ENCODE results near the gene ECI1. TPM values are rescaled to one million over a fixed set of nuclear protein-coding genes. Genes with fewer than 3 reads are reported as not detected.

Gene ECI1
- total and polyA plus RNA-seq, 2 of the 13 experiments (the other 11 are each of a cell fraction or from before 2014, with no cell fraction given): 82.0 to 102 TPM

DNA sequence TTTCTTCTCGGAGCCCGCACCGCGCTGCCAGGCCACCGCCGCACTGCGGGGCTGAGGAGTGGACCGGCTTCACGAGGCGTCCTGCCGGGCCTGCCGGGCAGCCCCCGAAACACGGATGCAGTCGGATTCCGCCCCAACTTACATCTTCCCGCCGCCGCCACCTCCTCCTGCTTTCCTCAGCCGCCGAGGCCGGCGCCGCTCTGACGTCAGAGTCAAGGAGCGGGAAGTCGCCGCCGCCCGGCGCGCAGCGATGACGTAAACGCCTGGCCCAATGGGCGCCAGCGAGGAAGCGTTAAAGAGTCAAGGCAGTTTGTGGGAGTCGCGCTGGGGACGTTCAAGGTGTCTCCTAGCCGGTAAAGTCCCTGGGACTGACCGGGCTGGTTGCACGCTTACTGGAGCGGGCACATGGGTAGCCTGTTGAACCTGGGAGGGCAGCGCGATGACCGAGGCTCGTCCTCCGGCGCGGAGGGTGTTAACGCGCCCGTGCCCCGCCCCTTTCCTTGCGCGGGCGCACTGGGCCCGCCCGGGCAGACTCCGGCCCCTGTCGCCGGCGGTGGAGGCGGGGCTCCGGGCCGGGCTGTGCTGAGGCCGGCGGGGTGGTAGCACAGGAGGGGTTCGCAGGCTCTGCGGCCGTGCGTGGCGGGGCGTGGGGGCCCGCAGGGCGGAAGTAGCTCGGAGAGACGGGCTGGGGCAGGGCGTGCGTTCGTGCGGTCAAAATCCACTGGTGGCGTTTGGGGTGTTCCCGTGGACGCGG, 16.7 kb upstream of the ECI1 start, which contains the start of gene RNPS1 (continued):
- TF ChIP-seq HIVEP1 (CRISPR knock-in tag; IDR thresholded peaks at IDR 0.05) (peak; percentile 72), RFX5 (IDR thresholded peaks at IDR 0.05; ENCODE audit: low read depth, low read length) (no peak), GABPA (IDR thresholded peaks at IDR 0.05; ENCODE audit: low read depth, low read length) (peak; percentile 38; the same call in 1 of the 2 replicates), GABPA (CRISPR knock-in tag; IDR thresholded peaks at IDR 0.05; ENCODE audit: low read depth) (peak; percentile 86), HOXA9 (CRISPR knock-in tag; IDR thresholded peaks at IDR 0.05; ENCODE audit: borderline replicate concordance) (peak; percentile 92), ZFP1 (CRISPR knock-in tag; IDR thresholded peaks at IDR 0.05) (no peak), PHF21A (CRISPR knock-in tag; IDR thresholded peaks at IDR 0.05) (peak; percentile 38; the same call in 1 of the 2 replicates), ZNF672 (CRISPR knock-in tag; IDR thresholded peaks at IDR 0.05) (no peak), ZNF598 (CRISPR knock-in tag; IDR thresholded peaks at IDR 0.05; ENCODE audit: borderline replicate concordance) (no peak), TCF7L2 (IDR thresholded peaks at IDR 0.05; ENCODE audit: low read depth, low read length) (no peak), PLRG1 (conservative IDR thresholded peaks at IDR 0.05) (no peak), MTA3 (CRISPR knock-in tag; IDR thresholded peaks at IDR 0.05) (no peak), RARG (CRISPR knock-in tag; IDR thresholded peaks at IDR 0.05; ENCODE audit: low read depth) (peak; percentile 84; the same call in 1 of the 2 replicates), FOXP1 (IDR thresholded peaks at IDR 0.05) (no peak), FOXP1 (CRISPR knock-in tag; IDR thresholded peaks at IDR 0.05) (no peak), ZNF550 (CRISPR knock-in tag; IDR thresholded peaks at IDR 0.05; ENCODE audit: borderline replicate concordance) (0 out of 2 replicates have a peak, but pooled peaks have one; percentile 90)
- TF ChIP-seq, protein P1, sequence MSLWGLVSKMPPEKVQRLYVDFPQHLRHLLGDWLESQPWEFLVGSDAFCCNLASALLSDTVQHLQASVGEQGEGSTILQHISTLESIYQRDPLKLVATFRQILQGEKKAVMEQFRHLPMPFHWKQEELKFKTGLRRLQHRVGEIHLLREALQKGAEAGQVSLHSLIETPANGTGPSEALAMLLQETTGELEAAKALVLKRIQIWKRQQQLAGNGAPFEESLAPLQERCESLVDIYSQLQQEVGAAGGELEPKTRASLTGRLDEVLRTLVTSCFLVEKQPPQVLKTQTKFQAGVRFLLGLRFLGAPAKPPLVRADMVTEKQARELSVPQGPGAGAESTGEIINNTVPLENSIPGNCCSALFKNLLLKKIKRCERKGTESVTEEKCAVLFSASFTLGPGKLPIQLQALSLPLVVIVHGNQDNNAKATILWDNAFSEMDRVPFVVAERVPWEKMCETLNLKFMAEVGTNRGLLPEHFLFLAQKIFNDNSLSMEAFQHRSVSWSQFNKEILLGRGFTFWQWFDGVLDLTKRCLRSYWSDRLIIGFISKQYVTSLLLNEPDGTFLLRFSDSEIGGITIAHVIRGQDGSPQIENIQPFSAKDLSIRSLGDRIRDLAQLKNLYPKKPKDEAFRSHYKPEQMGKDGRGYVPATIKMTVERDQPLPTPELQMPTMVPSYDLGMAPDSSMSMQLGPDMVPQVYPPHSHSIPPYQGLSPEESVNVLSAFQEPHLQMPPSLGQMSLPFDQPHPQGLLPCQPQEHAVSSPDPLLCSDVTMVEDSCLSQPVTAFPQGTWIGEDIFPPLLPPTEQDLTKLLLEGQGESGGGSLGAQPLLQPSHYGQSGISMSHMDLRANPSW (CRISPR knock-in tag; IDR thresholded peaks at IDR 0.05; ENCODE audit: borderline replicate concordance): 0 out of 2 replicates have a peak, but pooled peaks have one; percentile 58
- TF ChIP-seq, protein P2, sequence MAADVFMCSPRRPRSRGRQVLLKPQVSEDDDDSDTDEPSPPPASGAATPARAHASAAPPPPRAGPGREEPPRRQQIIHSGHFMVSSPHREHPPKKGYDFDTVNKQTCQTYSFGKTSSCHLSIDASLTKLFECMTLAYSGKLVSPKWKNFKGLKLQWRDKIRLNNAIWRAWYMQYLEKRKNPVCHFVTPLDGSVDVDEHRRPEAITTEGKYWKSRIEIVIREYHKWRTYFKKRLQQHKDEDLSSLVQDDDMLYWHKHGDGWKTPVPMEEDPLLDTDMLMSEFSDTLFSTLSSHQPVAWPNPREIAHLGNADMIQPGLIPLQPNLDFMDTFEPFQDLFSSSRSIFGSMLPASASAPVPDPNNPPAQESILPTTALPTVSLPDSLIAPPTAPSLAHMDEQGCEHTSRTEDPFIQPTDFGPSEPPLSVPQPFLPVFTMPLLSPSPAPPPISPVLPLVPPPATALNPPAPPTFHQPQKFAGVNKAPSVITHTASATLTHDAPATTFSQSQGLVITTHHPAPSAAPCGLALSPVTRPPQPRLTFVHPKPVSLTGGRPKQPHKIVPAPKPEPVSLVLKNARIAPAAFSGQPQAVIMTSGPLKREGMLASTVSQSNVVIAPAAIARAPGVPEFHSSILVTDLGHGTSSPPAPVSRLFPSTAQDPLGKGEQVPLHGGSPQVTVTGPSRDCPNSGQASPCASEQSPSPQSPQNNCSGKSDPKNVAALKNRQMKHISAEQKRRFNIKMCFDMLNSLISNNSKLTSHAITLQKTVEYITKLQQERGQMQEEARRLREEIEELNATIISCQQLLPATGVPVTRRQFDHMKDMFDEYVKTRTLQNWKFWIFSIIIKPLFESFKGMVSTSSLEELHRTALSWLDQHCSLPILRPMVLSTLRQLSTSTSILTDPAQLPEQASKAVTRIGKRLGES (CRISPR knock-in tag; IDR thresholded peaks at IDR 0.05; ENCODE audit: borderline replicate concordance): 0 out of 2 replicates have a peak, but pooled peaks have one; percentile 40
- TF ChIP-seq, protein P3, sequence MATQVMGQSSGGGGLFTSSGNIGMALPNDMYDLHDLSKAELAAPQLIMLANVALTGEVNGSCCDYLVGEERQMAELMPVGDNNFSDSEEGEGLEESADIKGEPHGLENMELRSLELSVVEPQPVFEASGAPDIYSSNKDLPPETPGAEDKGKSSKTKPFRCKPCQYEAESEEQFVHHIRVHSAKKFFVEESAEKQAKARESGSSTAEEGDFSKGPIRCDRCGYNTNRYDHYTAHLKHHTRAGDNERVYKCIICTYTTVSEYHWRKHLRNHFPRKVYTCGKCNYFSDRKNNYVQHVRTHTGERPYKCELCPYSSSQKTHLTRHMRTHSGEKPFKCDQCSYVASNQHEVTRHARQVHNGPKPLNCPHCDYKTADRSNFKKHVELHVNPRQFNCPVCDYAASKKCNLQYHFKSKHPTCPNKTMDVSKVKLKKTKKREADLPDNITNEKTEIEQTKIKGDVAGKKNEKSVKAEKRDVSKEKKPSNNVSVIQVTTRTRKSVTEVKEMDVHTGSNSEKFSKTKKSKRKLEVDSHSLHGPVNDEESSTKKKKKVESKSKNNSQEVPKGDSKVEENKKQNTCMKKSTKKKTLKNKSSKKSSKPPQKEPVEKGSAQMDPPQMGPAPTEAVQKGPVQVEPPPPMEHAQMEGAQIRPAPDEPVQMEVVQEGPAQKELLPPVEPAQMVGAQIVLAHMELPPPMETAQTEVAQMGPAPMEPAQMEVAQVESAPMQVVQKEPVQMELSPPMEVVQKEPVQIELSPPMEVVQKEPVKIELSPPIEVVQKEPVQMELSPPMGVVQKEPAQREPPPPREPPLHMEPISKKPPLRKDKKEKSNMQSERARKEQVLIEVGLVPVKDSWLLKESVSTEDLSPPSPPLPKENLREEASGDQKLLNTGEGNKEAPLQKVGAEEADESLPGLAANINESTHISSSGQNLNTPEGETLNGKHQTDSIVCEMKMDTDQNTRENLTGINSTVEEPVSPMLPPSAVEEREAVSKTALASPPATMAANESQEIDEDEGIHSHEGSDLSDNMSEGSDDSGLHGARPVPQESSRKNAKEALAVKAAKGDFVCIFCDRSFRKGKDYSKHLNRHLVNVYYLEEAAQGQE (IDR thresholded peaks at IDR 0.05; ENCODE audit: borderline replicate concordance in 1 of 2, low read depth in 1 of 2, low read length in 2 of 2): no peak
- TF ChIP-seq, protein P4, sequence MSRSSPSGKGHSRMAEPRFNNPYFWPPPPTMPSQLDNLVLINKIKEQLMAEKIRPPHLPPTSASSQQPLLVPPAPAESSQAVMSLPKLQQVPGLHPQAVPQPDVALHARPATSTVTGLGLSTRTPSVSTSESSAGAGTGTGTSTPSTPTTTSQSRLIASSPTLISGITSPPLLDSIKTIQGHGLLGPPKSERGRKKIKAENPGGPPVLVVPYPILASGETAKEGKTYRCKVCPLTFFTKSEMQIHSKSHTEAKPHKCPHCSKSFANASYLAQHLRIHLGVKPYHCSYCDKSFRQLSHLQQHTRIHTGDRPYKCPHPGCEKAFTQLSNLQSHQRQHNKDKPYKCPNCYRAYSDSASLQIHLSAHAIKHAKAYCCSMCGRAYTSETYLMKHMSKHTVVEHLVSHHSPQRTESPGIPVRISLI (CRISPR knock-in tag; IDR thresholded peaks at IDR 0.05; ENCODE audit: borderline replicate concordance): no peak; the same call in 1 of the 2 replicates

Data from HepG2 (cell line).